ENCODE measurements around the gene GP1BA.

Gene GP1BA

GRCh38 chr17:4945176-4945943 lies 13.3 kb downstream of the GP1BA start:
- peaks cover 26% of the 10 kb centered on the region for H3K36me3 ChIP-seq (ENCODE audit: control insufficient read depth, insufficient read depth, low read length)
- DNase-seq (ENCODE audit: low read depth, low spot score) = no peak

GRCh38 chr17:4945944-4946280 lies 13.8 kb downstream of the GP1BA start:
- Histone ChIP-seq H3K4me3 (ENCODE audit: low read length) (no peak overlapping the region), H3K27ac (ENCODE audit: low read length) (no peak overlapping the region), H3K4me1 (ENCODE audit: control insufficient read depth, insufficient read depth, low read length) (peaks cover 3% of the 10 kb centered on the region; the same call in 1 of the 2 replicates), H3K9me3 (ENCODE audit: control insufficient read depth, insufficient read depth, low read length) (no peaks in the 10 kb centered on the region), H3K27me3 (ENCODE audit: control insufficient read depth, insufficient read depth, low read length) (no peaks in the 10 kb centered on the region), H3K36me3 (ENCODE audit: control insufficient read depth, insufficient read depth, low read length) (peaks cover 26% of the 10 kb centered on the region)
- no CpG with 5 or more reads among the region's 4 CpGs for WGBS (ENCODE audit: insufficient coverage, insufficient read length)
- DNase-seq (ENCODE audit: low read depth, low spot score) = no peak

More at GRCh38 chr17:4945176-4945943, 13.3 kb downstream of the GP1BA start:
- Histone ChIP-seq H3K4me1 (ENCODE audit: control insufficient read depth, insufficient read depth, low read length) (peaks cover 3% of the 10 kb centered on the region; the same call in 1 of the 2 replicates), H3K4me3 (ENCODE audit: low read length) (no peak overlapping the region), H3K9me3 (ENCODE audit: control insufficient read depth, insufficient read depth, low read length) (no peaks in the 10 kb centered on the region), H3K27ac (ENCODE audit: low read length) (no peak overlapping the region), H3K27me3 (ENCODE audit: control insufficient read depth, insufficient read depth, low read length) (no peaks in the 10 kb centered on the region)
- 100% methylated on average over 1 of the region's 7 CpGs for WGBS (ENCODE audit: insufficient coverage, insufficient read length)

GRCh38 chr17:4946312-4946976 lies 14.4 kb downstream of the GP1BA start:
- Histone ChIP-seq H3K4me3 (ENCODE audit: low read length) (peak overlapping the region; percentile 70; the same call in 1 of the 2 replicates), H3K36me3 (ENCODE audit: control insufficient read depth, insufficient read depth, low read length) (peaks cover 26% of the 10 kb centered on the region), H3K27me3 (ENCODE audit: control insufficient read depth, insufficient read depth, low read length) (no peaks in the 10 kb centered on the region), H3K9me3 (ENCODE audit: control insufficient read depth, insufficient read depth, low read length) (no peaks in the 10 kb centered on the region), H3K27ac (ENCODE audit: low read length) (no peak overlapping the region), H3K4me1 (ENCODE audit: control insufficient read depth, insufficient read depth, low read length) (peaks cover 5% of the 10 kb centered on the region; the same call in 1 of the 2 replicates)
- no CpG with 5 or more reads among the region's 16 CpGs for WGBS (ENCODE audit: insufficient coverage, insufficient read length)
- DNase-seq (ENCODE audit: low read depth, low spot score) = no peak

GRCh38 chr17:4947010-4947410 lies 14.9 kb downstream of the GP1BA start:
- no CpG with 5 or more reads among the region's 7 CpGs for WGBS (ENCODE audit: insufficient coverage, insufficient read length)
- Histone ChIP-seq H3K9me3 (ENCODE audit: control insufficient read depth, insufficient read depth, low read length) (no peaks in the 10 kb centered on the region), H3K36me3 (ENCODE audit: control insufficient read depth, insufficient read depth, low read length) (peaks cover 26% of the 10 kb centered on the region), H3K4me1 (ENCODE audit: control insufficient read depth, insufficient read depth, low read length) (peaks cover 5% of the 10 kb centered on the region; the same call in 1 of the 2 replicates), H3K4me3 (ENCODE audit: low read length) (peak overlapping the region; percentile 70; the same call in 1 of the 2 replicates), H3K27ac (ENCODE audit: low read length) (no peak overlapping the region), H3K27me3 (ENCODE audit: control insufficient read depth, insufficient read depth, low read length) (no peaks in the 10 kb centered on the region)
- DNase-seq (ENCODE audit: low read depth, low spot score) = no peak

- no peaks in the 10 kb centered on the region for H3K9me3 ChIP-seq (ENCODE audit: control insufficient read depth, insufficient read depth, low read length)
- peaks cover 5% of the 10 kb centered on the region; the same call in 1 of the 2 replicates for H3K4me1 ChIP-seq (ENCODE audit: control insufficient read depth, insufficient read depth, low read length)
- no CpG with 5 or more reads among the region's 56 CpGs for WGBS (ENCODE audit: insufficient coverage, insufficient read length)
- no peaks in the 10 kb centered on the region for H3K27me3 ChIP-seq (ENCODE audit: control insufficient read depth, insufficient read depth, low read length)
- peak overlapping the region; percentile 70 for H3K4me3 ChIP-seq (ENCODE audit: low read length)
- peak overlapping the region; percentile 45 for H3K27ac ChIP-seq (ENCODE audit: low read length)
- peaks cover 26% of the 10 kb centered on the region for H3K36me3 ChIP-seq (ENCODE audit: control insufficient read depth, insufficient read depth, low read length)
- no peak for DNase-seq (ENCODE audit: low read depth, low spot score)
Observed at GRCh38 chr17:4947411-4948165, 15.5 kb downstream of the GP1BA start.

GRCh38 chr17:4948166-4948930 lies 16.3 kb downstream of the GP1BA start, which contains the start of gene PFN1:
PFN1 (minus strand) TSS chr17:4948530; CDS start chr17:4948394, 136 bp downstream.
- peak within 1 kb of the TSS; percentile 45 for H3K27ac ChIP-seq (ENCODE audit: low read length)
- no peaks in the 10 kb centered on the region for H3K9me3 ChIP-seq (ENCODE audit: control insufficient read depth, insufficient read depth, low read length)
- H3K27me3 ChIP-seq (ENCODE audit: control insufficient read depth, insufficient read depth, low read length) = no peaks in the 10 kb centered on the region
- H3K4me3 ChIP-seq (ENCODE audit: low read length) = peak within 1 kb of the TSS; percentile 70
- no CpG with 5 or more reads among the region's 59 CpGs for WGBS (ENCODE audit: insufficient coverage, insufficient read length)
- DNase-seq (ENCODE audit: low read depth, low spot score) = no peak
- H3K36me3 ChIP-seq (ENCODE audit: control insufficient read depth, insufficient read depth, low read length) = peaks cover 19% of the 10 kb centered on the region
- peaks cover 5% of the 10 kb centered on the region; the same call in 1 of the 2 replicates for H3K4me1 ChIP-seq (ENCODE audit: control insufficient read depth, insufficient read depth, low read length)

GRCh38 chr17:4948931-4949320 lies 16.8 kb downstream of the GP1BA start:
- Histone ChIP-seq H3K27me3 (ENCODE audit: control insufficient read depth, insufficient read depth, low read length) (no peaks in the 10 kb centered on the region), H3K36me3 (ENCODE audit: control insufficient read depth, insufficient read depth, low read length) (peaks cover 17% of the 10 kb centered on the region), H3K9me3 (ENCODE audit: control insufficient read depth, insufficient read depth, low read length) (no peaks in the 10 kb centered on the region), H3K4me1 (ENCODE audit: control insufficient read depth, insufficient read depth, low read length) (peaks cover 5% of the 10 kb centered on the region; the same call in 1 of the 2 replicates), H3K27ac (ENCODE audit: low read length) (peak overlapping the region; percentile 11), H3K4me3 (ENCODE audit: low read length) (peak overlapping the region; percentile 70; the same call in 1 of the 2 replicates)
- DNase-seq (ENCODE audit: low read depth, low spot score) = no peak
- no CpG with 5 or more reads among the region's 40 CpGs for WGBS (ENCODE audit: insufficient coverage, insufficient read length)

GRCh38 chr17:4949321-4950074 lies 17.4 kb downstream of the GP1BA start:
- Histone ChIP-seq H3K4me3 (ENCODE audit: low read length) (peak overlapping the region; percentile 70; the same call in 1 of the 2 replicates), H3K27ac (ENCODE audit: low read length) (peak overlapping the region; percentile 11), H3K36me3 (ENCODE audit: control insufficient read depth, insufficient read depth, low read length) (peaks cover 15% of the 10 kb centered on the region), H3K27me3 (ENCODE audit: control insufficient read depth, insufficient read depth, low read length) (no peaks in the 10 kb centered on the region), H3K9me3 (ENCODE audit: control insufficient read depth, insufficient read depth, low read length) (no peaks in the 10 kb centered on the region), H3K4me1 (ENCODE audit: control insufficient read depth, insufficient read depth, low read length) (peaks cover 5% of the 10 kb centered on the region; the same call in 1 of the 2 replicates)
- no peak for DNase-seq (ENCODE audit: low read depth, low spot score)
- WGBS (ENCODE audit: insufficient coverage, insufficient read length) = no CpG with 5 or more reads among the region's 75 CpGs

- no peak for DNase-seq (ENCODE audit: low read depth, low spot score)
- no peaks in the 10 kb centered on the region for H3K9me3 ChIP-seq (ENCODE audit: control insufficient read depth, insufficient read depth, low read length)
- WGBS (ENCODE audit: insufficient coverage, insufficient read length) = no CpG with 5 or more reads among the region's 52 CpGs
- H3K27me3 ChIP-seq (ENCODE audit: control insufficient read depth, insufficient read depth, low read length) = no peaks in the 10 kb centered on the region
- H3K4me3 ChIP-seq (ENCODE audit: low read length) = peak overlapping the region; percentile 42; the same call in 1 of the 2 replicates
- peaks cover 5% of the 10 kb centered on the region; the same call in 1 of the 2 replicates for H3K4me1 ChIP-seq (ENCODE audit: control insufficient read depth, insufficient read depth, low read length)
- H3K36me3 ChIP-seq (ENCODE audit: control insufficient read depth, insufficient read depth, low read length) = peaks cover 11% of the 10 kb centered on the region
- no peak overlapping the region for H3K27ac ChIP-seq (ENCODE audit: low read length)
Observed at GRCh38 chr17:4950075-4950745, 18.1 kb downstream of the GP1BA start.

All from iPS DF 6.9 (cell line).